Endothelial cell of umbilical vein (primary cell): ENCODE measurements around the gene RBMS3. TPM values are rescaled to one million over a fixed set of nuclear protein-coding genes. Genes with fewer than 3 reads are reported as not detected.
A peak's percentile ranks its signal among the peaks of the same experiment; 100 is the strongest.

ENCODE experiments used
- BruUV-seq: library from RNA; stranded (reverse); fragments of 400-500 nt; replicated peaks from 2 replicates; lab custom pipeline; 2021; lab: Mats Ljungman, UMichigan
- CTCF ChIA-PET: fragments of 300-600, 350-600 bp; sonication (Branson Sonifier 250); formaldehyde crosslinking; loops from one replicate; lab custom pipeline; 2021; ENCODE audit warnings: antibody characterized with exemption, inconsistent platforms; lab: Charles Lee
- POLR2A ChIA-PET: fragments of 300-600, 350-600 bp; sonication (Branson Sonifier 250); formaldehyde crosslinking; loops from one replicate; lab custom pipeline; 2021; ENCODE audit warnings: antibody characterized with exemption, inconsistent platforms; lab: Charles Lee
- DNase-seq: peaks from one replicate; pipeline ENCODE4 v3.0.0-alpha.2; 2011; ENCODE audit warnings: low read depth, low spot score
- FAIRE-seq: peaks from 2 replicates; lab custom pipeline; 2011; peaks lifted over from hg19 to GRCh38; lab: Jason Lieb, UNC
- H2AFZ ChIP-seq: 2 replicates; pipeline ENCODE4 v1.6.0; 2012; ENCODE audit warnings: low read depth, low read length, control low read depth, inconsistent platforms
- H3K27ac ChIP-seq: 2 replicates; pipeline ENCODE4 v1.5.1; 2011; ENCODE audit warnings: low read depth, mild to moderate bottlenecking, control low read depth, low read length, moderate library complexity; ENCODE audit not compliant: insufficient read depth
- H3K27me3 ChIP-seq, 2 experiments: 2 replicates each; pipeline versions ENCODE4 v1.6.0 to v1.6.1; 2011; ENCODE audit warnings: low read length in 2 of 2, mixed read lengths in 1 of 2; ENCODE audit not compliant: control insufficient read depth in 2 of 2, insufficient read depth in 2 of 2
- H3K36me3 ChIP-seq, 2 experiments: 2 replicates in 1 of 2; 3 replicates in 1 of 2; pipeline ENCODE4 v1.5.1; 2011; ENCODE audit warnings: low read length in 2 of 2, mild to moderate bottlenecking in 1 of 2, moderate library complexity in 1 of 2; ENCODE audit not compliant: control insufficient read depth in 2 of 2, insufficient read depth in 2 of 2; ENCODE audit errors: extremely low read depth in 1 of 2
- H3K4me1 ChIP-seq: 3 replicates; pipeline ENCODE4 v1.5.1; 2011; ENCODE audit warnings: mild to moderate bottlenecking, low read length; ENCODE audit not compliant: control insufficient read depth, insufficient read depth; ENCODE audit errors: extremely low read depth
- H3K4me2 ChIP-seq: 2 replicates; pipeline ENCODE4 v1.6.1; 2011; ENCODE audit warnings: low read length, control low read depth, mixed read lengths; ENCODE audit not compliant: insufficient read depth
- H3K4me3 ChIP-seq, 3 experiments: fragments of 200-600 bp in 1 of 3; sonication (generic), shearing (Covaris generic) in 1 of 3; replicated peaks in 1 of 3; 2 replicates each; pipeline ENCODE4 v1.5.1; 2011 to 2016; ENCODE audit warnings: control low read depth in 3 of 3, low read length in 3 of 3, mild to moderate bottlenecking in 2 of 3, inconsistent platforms in 1 of 3, low read depth in 1 of 3, moderate library complexity in 1 of 3; ENCODE audit not compliant: insufficient read depth in 1 of 3
- H3K79me2 ChIP-seq: 2 replicates; pipeline ENCODE4 v1.6.0; 2012; ENCODE audit warnings: low read length, inconsistent platforms; ENCODE audit not compliant: control insufficient read depth, insufficient read depth
- H3K9ac ChIP-seq: replicated peaks from 2 replicates; pipeline ENCODE3; 2011; ENCODE audit warnings: low read length, control low read depth; ENCODE audit not compliant: insufficient read depth; ENCODE audit errors: extremely low read depth
- H3K9me1 ChIP-seq: replicated peaks from 3 replicates; pipeline ENCODE4 v1.6.0; 2011; ENCODE audit warnings: mild to moderate bottlenecking, low read length; ENCODE audit not compliant: control insufficient read depth, insufficient read depth; ENCODE audit errors: extremely low read depth
- H3K9me3 ChIP-seq: replicated peaks from 2 replicates; pipeline ENCODE4 v1.5.1; 2012; ENCODE audit warnings: low read length, inconsistent platforms; ENCODE audit not compliant: control insufficient read depth, insufficient read depth
- H4K20me1 ChIP-seq: replicated peaks from 2 replicates; pipeline ENCODE3; 2011; ENCODE audit warnings: mild to moderate bottlenecking, low read length; ENCODE audit not compliant: control insufficient read depth, insufficient read depth; ENCODE audit errors: extremely low read depth
- CTCF ChIP-seq, 2 donors: IDR thresholded peaks; 1 replicate in 1 of 2; 2 replicates in 1 of 2; pipeline ENCODE4 v1.5.1; 2011; ENCODE audit warnings: low read length in 2 of 2, mild to moderate bottlenecking in 2 of 2, moderate library complexity in 2 of 2, control low read depth in 1 of 2, inconsistent platforms in 1 of 2, low read depth in 1 of 2; ENCODE audit not compliant: insufficient read depth in 1 of 2; ENCODE audit errors: extremely low read depth in 1 of 2
- EZH2 ChIP-seq: IDR thresholded peaks from 2 replicates; pipeline ENCODE4 v1.6.1; 2012; ENCODE audit warnings: borderline replicate concordance, low read depth, mild to moderate bottlenecking, moderate library complexity, low read length, inconsistent platforms; ENCODE audit not compliant: severe bottlenecking
- FOS ChIP-seq: IDR thresholded peaks from 2 replicates; pipeline ENCODE4 v1.6.1; 2011; ENCODE audit warnings: mild to moderate bottlenecking, low read length, moderate library complexity, borderline replicate concordance; ENCODE audit not compliant: insufficient read depth
- GATA2 ChIP-seq: IDR thresholded peaks from 2 replicates; pipeline ENCODE4 v1.7.0; 2011; ENCODE audit warnings: low read depth, mild to moderate bottlenecking, moderate library complexity, mixed read lengths, low read length; ENCODE audit not compliant: insufficient read length, insufficient read depth
- JUN ChIP-seq: IDR thresholded peaks from 2 replicates; pipeline ENCODE4 v1.6.1; 2011; ENCODE audit warnings: borderline replicate concordance, low read depth; ENCODE audit not compliant: insufficient read length, insufficient read depth
- MYC ChIP-seq: IDR thresholded peaks from one replicate; pipeline ENCODE4 v1.6.1; 2011; ENCODE audit warnings: mild to moderate bottlenecking, low read depth, low read length
- POLR2A ChIP-seq: IDR thresholded peaks from 2 replicates; pipeline ENCODE4 v1.6.1; 2012; ENCODE audit warnings: low read depth, mild to moderate bottlenecking, control low read depth, low read length
- POLR2AphosphoS5 ChIP-seq: IDR thresholded peaks from 2 replicates; pipeline ENCODE4 v1.6.1; 2012; ENCODE audit warnings: low read depth, mild to moderate bottlenecking, control low read depth, low read length, moderate library complexity; ENCODE audit not compliant: insufficient read depth
- dilution Hi-C: fragments of 300-500 bp; cut with MboI; formaldehyde crosslinking; loops from one replicate; pipeline ENCODE4 v1.15.0; 2019; ENCODE audit warnings: low sequenced_read_pairs; ENCODE audit not compliant: extremely low pct_ligation_motif_present
- intact Hi-C: fragments of 100-400 bp; cut with micrococcal nuclease; formaldehyde crosslinking; loops from one replicate; pipeline ENCODE4 v1.10.0; 2022
- polyA plus RNA-seq, 4 experiments: library from polyadenylated mRNA; depleted of rRNA in 3 of 4; stranded (reverse) in 3 of 4; unstranded in 1 of 4; fragments of >200 nt; gene quantifications; 2 replicates each; pipeline versions ENCODE4 v1.2.1 to v1.2.3, GENCODE V29; 2011 to 2012; ENCODE audit warnings: missing spikeins in 1 of 4
- total RNA-seq: library from RNA; stranded (reverse); gene quantifications from 2 replicates; pipeline ENCODE4 v1.2.3, GENCODE V29; 2021
- TF ChIP-seq, protein P1 (sequence below): IDR thresholded peaks from 2 replicates; pipeline ENCODE4 v1.6.1; 2011; ENCODE audit not compliant: insufficient read depth, insufficient read length

Gene RBMS3
- total and polyA plus RNA-seq, 2 donors (not counting 3 experiments of a cell fraction or from before 2014, with no cell fraction given) = 13.6 to 42.3 TPM

DNA sequence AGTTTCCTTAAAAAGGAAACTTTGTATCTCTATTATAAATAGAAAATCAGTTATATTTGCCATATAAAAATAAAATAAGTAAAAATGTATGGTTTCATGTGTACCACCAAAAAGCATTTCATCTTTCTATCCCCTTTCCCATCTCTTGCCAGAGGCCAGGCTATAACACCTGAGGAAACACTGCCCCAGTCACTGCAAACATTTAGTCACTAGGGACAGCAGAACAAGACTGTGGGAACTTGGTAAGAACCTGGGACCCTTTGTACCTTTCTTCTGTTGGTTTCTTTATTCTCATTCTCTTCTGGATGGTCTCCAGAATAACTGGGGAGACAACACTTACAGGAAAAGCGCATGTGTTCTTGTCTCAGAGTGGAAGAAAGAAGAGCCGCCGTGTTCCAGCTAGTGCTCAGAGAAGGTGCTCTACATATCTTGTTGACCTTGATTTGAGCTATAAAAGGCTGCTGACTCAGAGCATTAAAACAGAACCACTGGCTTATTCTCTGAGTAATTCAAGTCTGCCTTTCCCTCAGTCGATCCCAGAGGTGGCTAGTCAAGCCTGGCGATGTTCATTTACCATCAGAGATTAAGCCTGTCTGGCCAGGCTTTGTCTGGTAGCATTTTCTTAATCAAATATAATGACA is 361.6 kb downstream of the RBMS3 start:
- dilution Hi-C loops (no loop called here), intact Hi-C loops (no loop called here)
- Histone ChIP-seq H3K4me2 (no peak overlapping the region), H4K20me1 (no peaks in the 10 kb centered on the region), H3K9me3 (no peaks in the 10 kb centered on the region), H3K4me1 (peaks cover 4% of the 10 kb centered on the region), H2AFZ (no peak overlapping the region), H3K9ac (no peak overlapping the region), H3K27ac (no peak overlapping the region), H3K27me3 (no peaks in the 10 kb centered on the region), H3K79me2 (no peaks in the 10 kb centered on the region), H3K36me3 (no peaks in the 10 kb centered on the region), H3K4me3 (no peak overlapping the region), H3K9me1 (no peaks in the 10 kb centered on the region)
- DNase-seq (peak; percentile 36), FAIRE-seq (no peak)
- TF ChIP-seq EZH2 (no peak), GATA2 (no peak), POLR2AphosphoS5 (no peak), JUN (no peak), POLR2A (no peak), MYC (no peak), FOS (no peak), CTCF (IDR thresholded peaks at IDR 0.05; ENCODE audit: extremely low read depth in 1 of 2, insufficient read depth in 1 of 2, low read depth in 1 of 2, low read length in 2 of 2) (no peak)
- TF ChIP-seq, protein P1, sequence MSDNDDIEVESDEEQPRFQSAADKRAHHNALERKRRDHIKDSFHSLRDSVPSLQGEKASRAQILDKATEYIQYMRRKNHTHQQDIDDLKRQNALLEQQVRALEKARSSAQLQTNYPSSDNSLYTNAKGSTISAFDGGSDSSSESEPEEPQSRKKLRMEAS = no peak
- ChIA-PET POLR2A (no interaction called here), CTCF (interaction anchor here (0.8 to 1.0 kb wide), 2 partner anchors 44 to 974 kb away, joined by 3 read pairs; no protein-coding TSS in a partner anchor)
- no TSS peak for BruUV-seq
